ENCODE measurements around the gene PIWIL1.
A peak's percentile ranks its signal among the peaks of the same experiment; 100 is the strongest.

PIWIL1 gene

GRCh38 chr12:130350715-130351114 lies 13.0 kb downstream of the PIWIL1 start:
- peak; percentile 40 to 65; a peak in 1 of 4 replicates for TF ChIP-seq REST (IDR thresholded peaks at IDR 0.05; ENCODE audit: insufficient read depth in 1 of 2, low read depth in 2 of 2, low read length in 2 of 2)
- no peak for TF ChIP-seq POLR2AphosphoS5 (IDR thresholded peaks at IDR 0.05; ENCODE audit: low read depth, low read length)

GRCh38 chr12:130351326-130351725 lies 13.6 kb downstream of the PIWIL1 start:
- TF ChIP-seq SIN3A (IDR thresholded peaks at IDR 0.05; ENCODE audit: borderline replicate concordance, insufficient read depth, low read length) (no peak), REST (IDR thresholded peaks at IDR 0.05; ENCODE audit: insufficient read depth in 1 of 2, low read depth in 2 of 2, low read length in 2 of 2) (no peak), POLR2AphosphoS5 (IDR thresholded peaks at IDR 0.05; ENCODE audit: low read depth, low read length) (no peak), FOXP2 (optimal IDR thresholded peaks at IDR 0.05; ENCODE audit: borderline replicate concordance, extremely low read depth, extremely low read length, insufficient read depth) (no peak), TAF1 (IDR thresholded peaks at IDR 0.05; ENCODE audit: borderline replicate concordance, insufficient read depth, low read length) (no peak)

GRCh38 chr12:130353081-130353480 lies 15.4 kb downstream of the PIWIL1 start:
- no peak for TF ChIP-seq TAF1 (IDR thresholded peaks at IDR 0.05; ENCODE audit: borderline replicate concordance, insufficient read depth, low read length)
- TF ChIP-seq FOXP2 (optimal IDR thresholded peaks at IDR 0.05; ENCODE audit: borderline replicate concordance, extremely low read depth, extremely low read length, insufficient read depth) = no peak
- no peak for TF ChIP-seq POLR2AphosphoS5 (IDR thresholded peaks at IDR 0.05; ENCODE audit: low read depth, low read length)
- no peak for TF ChIP-seq REST (IDR thresholded peaks at IDR 0.05; ENCODE audit: insufficient read depth in 1 of 2, low read depth in 2 of 2, low read length in 2 of 2)
- TF ChIP-seq SIN3A (IDR thresholded peaks at IDR 0.05; ENCODE audit: borderline replicate concordance, insufficient read depth, low read length) = no peak

GRCh38 chr12:130354407-130354806 lies 16.7 kb downstream of the PIWIL1 start:
- no peak for TF ChIP-seq FOXP2 (optimal IDR thresholded peaks at IDR 0.05; ENCODE audit: borderline replicate concordance, extremely low read depth, extremely low read length, insufficient read depth)
- TF ChIP-seq POLR2AphosphoS5 (IDR thresholded peaks at IDR 0.05; ENCODE audit: low read depth, low read length) = no peak
- no peak for TF ChIP-seq TAF1 (IDR thresholded peaks at IDR 0.05; ENCODE audit: borderline replicate concordance, insufficient read depth, low read length)
- TF ChIP-seq REST (IDR thresholded peaks at IDR 0.05; ENCODE audit: insufficient read depth in 1 of 2, low read depth in 2 of 2, low read length in 2 of 2) = no peak
- TF ChIP-seq SIN3A (IDR thresholded peaks at IDR 0.05; ENCODE audit: borderline replicate concordance, insufficient read depth, low read length) = no peak

- TF ChIP-seq POLR2AphosphoS5 (IDR thresholded peaks at IDR 0.05; ENCODE audit: low read depth, low read length) = no peak; the same call in 1 of the 2 replicates
- TF ChIP-seq TAF1 (IDR thresholded peaks at IDR 0.05; ENCODE audit: borderline replicate concordance, insufficient read depth, low read length) = peak; percentile 34; the same call in 1 of the 2 replicates
- peak; percentile 85 for TF ChIP-seq FOXP2 (optimal IDR thresholded peaks at IDR 0.05; ENCODE audit: borderline replicate concordance, extremely low read depth, extremely low read length, insufficient read depth)
- 0 out of 4 replicates have a peak, but pooled peaks of 1 of the 2 experiments have one; percentile 14 for TF ChIP-seq REST (IDR thresholded peaks at IDR 0.05; ENCODE audit: insufficient read depth in 1 of 2, low read depth in 2 of 2, low read length in 2 of 2)
- TF ChIP-seq SIN3A (IDR thresholded peaks at IDR 0.05; ENCODE audit: borderline replicate concordance, insufficient read depth, low read length) = no peak; the same call in 1 of the 2 replicates
Observed at GRCh38 chr12:130356222-130356621, 18.5 kb downstream of the PIWIL1 start.
